GM12872 (cell line): ENCODE measurements around the gene CCDC137.

ENCODE experiments used
- CTCF ChIP-seq: IDR thresholded peaks from 3 replicates; pipeline ENCODE4 v1.5.1; 2011; ENCODE audit warnings: low read depth, mild to moderate bottlenecking, low read length, moderate library complexity; ENCODE audit not compliant: insufficient read depth

CCDC137 gene

GRCh38 chr17:81713004-81713555, 46.5 kb downstream of the CCDC137 start:
- TF ChIP-seq CTCF = no peak

- no peak for TF ChIP-seq CTCF
Observed at GRCh38 chr17:81713556-81714411, 47.2 kb downstream of the CCDC137 start.

GRCh38 chr17:81714412-81715106, 48.0 kb downstream of the CCDC137 start:
- TF ChIP-seq CTCF = no peak

GRCh38 chr17:81715107-81715871, 48.8 kb downstream of the CCDC137 start:
- no peak for TF ChIP-seq CTCF

GRCh38 chr17:81715872-81716673, 49.5 kb downstream of the CCDC137 start:
- no peak for TF ChIP-seq CTCF

GRCh38 chr17:81716674-81716996, 50.1 kb downstream of the CCDC137 start:
- no peak for TF ChIP-seq CTCF
